ENCODE results near the gene YWHAQ. TPM values are rescaled to one million over a fixed set of nuclear protein-coding genes. Genes with fewer than 3 reads are reported as not detected.

Gene YWHAQ
- polyA plus RNA-seq, 1 of the 3 experiments (the other 2 are of a cell fraction): 240 TPM

DNA sequence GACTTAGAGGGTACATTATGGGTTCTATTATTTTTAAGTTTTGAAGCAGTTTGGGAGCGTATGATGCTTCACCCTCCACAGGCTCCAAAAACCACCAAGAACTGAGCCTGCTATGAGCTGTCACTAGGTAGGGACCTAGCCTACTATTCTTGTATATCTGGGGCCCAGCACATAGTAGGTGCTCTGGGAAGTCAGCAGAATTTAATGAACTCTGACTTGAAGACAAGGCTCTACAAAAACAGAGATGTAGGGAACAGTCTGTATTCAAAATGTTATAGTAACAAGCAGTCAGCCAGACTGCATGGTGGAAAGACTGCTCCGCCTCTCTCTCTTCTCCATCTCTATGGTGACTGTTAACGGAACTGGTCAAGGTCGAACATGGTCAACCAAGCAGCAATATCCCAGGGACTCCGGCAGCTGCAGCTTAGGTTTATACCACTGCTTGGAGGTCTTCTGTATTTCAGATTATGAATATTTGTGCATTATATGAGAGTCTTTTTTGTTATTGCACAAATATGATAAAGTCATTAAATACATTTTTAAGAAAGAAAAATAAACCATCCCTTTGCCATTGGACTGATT is 22.2 kb upstream of the YWHAQ start:
- POLR2A ChIA-PET: no interaction called here
- peaks cover 11 to 35% of the 10 kb centered on the region in 2 experiments; a peak in 3 of 4 replicates for H3K4me1 ChIP-seq (ENCODE audit: control insufficient read depth in 1 of 2, insufficient read depth in 2 of 2, low read depth in 1 of 2, low read length in 1 of 2)
- no peaks in the 10 kb centered on the region for H3K79me2 ChIP-seq (ENCODE audit: insufficient read depth)
- no peak overlapping the region for H3K4me3 ChIP-seq (ENCODE audit: low read depth in 2 of 2, low read length in 1 of 2)
- no peaks in the 10 kb centered on the region for H3K9me3 ChIP-seq
- no peak overlapping the region for H3K27ac ChIP-seq (ENCODE audit: low read depth in 2 of 2, low read length in 1 of 2)
- no peak for TF ChIP-seq RAD21 (IDR thresholded peaks at IDR 0.05; ENCODE audit: low read length)
- TF ChIP-seq, protein P1, sequence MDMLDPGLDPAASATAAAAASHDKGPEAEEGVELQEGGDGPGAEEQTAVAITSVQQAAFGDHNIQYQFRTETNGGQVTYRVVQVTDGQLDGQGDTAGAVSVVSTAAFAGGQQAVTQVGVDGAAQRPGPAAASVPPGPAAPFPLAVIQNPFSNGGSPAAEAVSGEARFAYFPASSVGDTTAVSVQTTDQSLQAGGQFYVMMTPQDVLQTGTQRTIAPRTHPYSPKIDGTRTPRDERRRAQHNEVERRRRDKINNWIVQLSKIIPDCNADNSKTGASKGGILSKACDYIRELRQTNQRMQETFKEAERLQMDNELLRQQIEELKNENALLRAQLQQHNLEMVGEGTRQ (IDR thresholded peaks at IDR 0.05; ENCODE audit: borderline replicate concordance, low read depth, low read length): no peak
- H2AFZ ChIP-seq (ENCODE audit: low read depth): no peak overlapping the region
- H3F3A ChIP-seq (replicated peaks; ENCODE audit: insufficient read depth): peaks cover 30% of the 10 kb centered on the region
- 90% methylated on average over 5 of the region's 5 CpGs for WGBS (ENCODE audit: low lambda C conversion rate)
- no peaks in the 10 kb centered on the region for H3K9me2 ChIP-seq
- no peaks in the 10 kb centered on the region for H3K27me3 ChIP-seq (ENCODE audit: insufficient read depth)
- no peak for DNase-seq
- H3K4me2 ChIP-seq: no peak overlapping the region
- CTCF ChIA-PET: no interaction called here
- H3K36me3 ChIP-seq (replicated peaks in 1 of 2; ENCODE audit: control insufficient read depth in 1 of 2, insufficient read depth in 2 of 2, low read length in 1 of 2): no peaks in the 10 kb centered on the region
- H3K9ac ChIP-seq: no peak overlapping the region
- no peaks in the 10 kb centered on the region for H4K20me1 ChIP-seq (ENCODE audit: insufficient read depth)

DNA sequence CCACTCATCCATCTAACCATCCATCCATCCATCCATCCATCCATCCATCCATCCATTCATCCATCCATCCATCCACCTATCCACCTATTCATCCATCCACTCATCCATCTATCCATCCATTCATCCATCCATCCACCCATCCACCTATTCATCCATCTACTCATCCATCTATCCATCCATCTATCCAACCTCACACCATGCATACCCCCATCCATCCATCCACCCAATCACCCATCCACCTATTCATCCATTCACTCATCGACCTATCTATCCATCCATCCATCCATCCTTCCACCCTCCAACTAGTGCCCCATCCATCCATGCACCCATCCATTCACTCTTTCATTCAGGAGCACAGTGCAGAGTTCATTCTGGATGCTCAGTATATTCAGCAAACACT is 21.5 kb upstream of the YWHAQ start:
- Histone ChIP-seq H3K79me2 (ENCODE audit: insufficient read depth) (no peaks in the 10 kb centered on the region), H2AFZ (ENCODE audit: low read depth) (no peak overlapping the region), H3K4me2 (no peak overlapping the region), H3K27ac (ENCODE audit: low read depth in 2 of 2, low read length in 1 of 2) (no peak overlapping the region), H3K9me2 (no peaks in the 10 kb centered on the region), H3F3A (replicated peaks; ENCODE audit: insufficient read depth) (peaks cover 27% of the 10 kb centered on the region), H3K27me3 (ENCODE audit: insufficient read depth) (no peaks in the 10 kb centered on the region), H3K9me3 (no peaks in the 10 kb centered on the region), H3K4me1 (ENCODE audit: control insufficient read depth in 1 of 2, insufficient read depth in 2 of 2, low read depth in 1 of 2, low read length in 1 of 2) (peaks cover 11 to 27% of the 10 kb centered on the region in 2 experiments; a peak in 3 of 4 replicates), H3K4me3 (ENCODE audit: low read depth in 2 of 2, low read length in 1 of 2) (no peak overlapping the region), H3K9ac (no peak overlapping the region), H4K20me1 (ENCODE audit: insufficient read depth) (no peaks in the 10 kb centered on the region), H3K36me3 (replicated peaks in 1 of 2; ENCODE audit: control insufficient read depth in 1 of 2, insufficient read depth in 2 of 2, low read length in 1 of 2) (no peaks in the 10 kb centered on the region)
- DNase-seq: no peak
- ChIA-PET CTCF (no interaction called here), POLR2A (no interaction called here)
- TF ChIP-seq, protein P2, sequence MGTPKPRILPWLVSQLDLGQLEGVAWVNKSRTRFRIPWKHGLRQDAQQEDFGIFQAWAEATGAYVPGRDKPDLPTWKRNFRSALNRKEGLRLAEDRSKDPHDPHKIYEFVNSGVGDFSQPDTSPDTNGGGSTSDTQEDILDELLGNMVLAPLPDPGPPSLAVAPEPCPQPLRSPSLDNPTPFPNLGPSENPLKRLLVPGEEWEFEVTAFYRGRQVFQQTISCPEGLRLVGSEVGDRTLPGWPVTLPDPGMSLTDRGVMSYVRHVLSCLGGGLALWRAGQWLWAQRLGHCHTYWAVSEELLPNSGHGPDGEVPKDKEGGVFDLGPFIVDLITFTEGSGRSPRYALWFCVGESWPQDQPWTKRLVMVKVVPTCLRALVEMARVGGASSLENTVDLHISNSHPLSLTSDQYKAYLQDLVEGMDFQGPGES (IDR thresholded peaks at IDR 0.05; ENCODE audit: low read depth, low read length): no peak
- TF ChIP-seq EZH2phosphoT487 (IDR thresholded peaks at IDR 0.05; ENCODE audit: borderline replicate concordance, low read depth) (no peak), SIN3A (IDR thresholded peaks at IDR 0.05; ENCODE audit: borderline replicate concordance, low read depth, low read length) (no peak), FOXM1 (IDR thresholded peaks at IDR 0.05; ENCODE audit: low read depth) (no peak), MXI1 (IDR thresholded peaks at IDR 0.05; ENCODE audit: low read depth, low read length) (no peak)
- WGBS (ENCODE audit: low lambda C conversion rate): 76% methylated on average over 1 of the region's 1 CpG

All from SK-N-SH (cell line).